ENCODE measurements around the gene ANKZF1.

Gene ANKZF1

GRCh38 chr2:219279916-219280516 lies 50.4 kb downstream of the ANKZF1 start:
- H3K27ac ChIP-seq: peak overlapping the region; percentile 80
- H2AFZ ChIP-seq (ENCODE audit: low read depth): peak overlapping the region; percentile 75
- H4K20me1 ChIP-seq (ENCODE audit: insufficient read depth): no peaks in the 10 kb centered on the region
- no peak overlapping the region for H3K4me3 ChIP-seq (IDR thresholded peaks at IDR 0.05; ENCODE audit: insufficient read depth, low read depth, low read length)
- no peaks in the 10 kb centered on the region for H3K36me3 ChIP-seq (ENCODE audit: insufficient read depth)
- peaks cover 28% of the 10 kb centered on the region for H3K4me1 ChIP-seq (ENCODE audit: low read depth, poor library complexity, severe bottlenecking)
- H3K4me2 ChIP-seq: peak overlapping the region; percentile 89
- no peaks in the 10 kb centered on the region for H3K27me3 ChIP-seq (ENCODE audit: insufficient read depth, low read depth)
- TF ChIP-seq CTCF (conservative IDR thresholded peaks at IDR 0.05; ENCODE audit: low read depth, low read length): no peak
- H3K9ac ChIP-seq: peak overlapping the region; percentile 73; the same call in 1 of the 2 replicates
- H3K79me2 ChIP-seq (ENCODE audit: insufficient read depth, low read depth): no peaks in the 10 kb centered on the region

- TF ChIP-seq CTCF (conservative IDR thresholded peaks at IDR 0.05; ENCODE audit: low read depth, low read length): no peak
- Histone ChIP-seq H3K27ac (no peak overlapping the region), H3K27me3 (ENCODE audit: insufficient read depth, low read depth) (no peaks in the 10 kb centered on the region), H4K20me1 (ENCODE audit: insufficient read depth) (no peaks in the 10 kb centered on the region), H2AFZ (ENCODE audit: low read depth) (no peak overlapping the region), H3K4me3 (IDR thresholded peaks at IDR 0.05; ENCODE audit: insufficient read depth, low read depth, low read length) (no peak overlapping the region), H3K4me2 (no peak overlapping the region), H3K4me1 (ENCODE audit: low read depth, poor library complexity, severe bottlenecking) (peaks cover 28% of the 10 kb centered on the region), H3K79me2 (ENCODE audit: insufficient read depth, low read depth) (no peaks in the 10 kb centered on the region), H3K36me3 (ENCODE audit: insufficient read depth) (no peaks in the 10 kb centered on the region), H3K9ac (no peak overlapping the region)
Measured at GRCh38 chr2:219280651-219281050, 51.0 kb downstream of the ANKZF1 start.

GRCh38 chr2:219281588-219281987 lies 52.0 kb downstream of the ANKZF1 start:
- H3K4me2 ChIP-seq: no peak overlapping the region
- H2AFZ ChIP-seq (ENCODE audit: low read depth): no peak overlapping the region
- H3K9ac ChIP-seq: no peak overlapping the region
- no peaks in the 10 kb centered on the region for H3K36me3 ChIP-seq (ENCODE audit: insufficient read depth)
- H3K4me3 ChIP-seq (IDR thresholded peaks at IDR 0.05; ENCODE audit: insufficient read depth, low read depth, low read length): no peak overlapping the region
- H3K27me3 ChIP-seq (ENCODE audit: insufficient read depth, low read depth): no peaks in the 10 kb centered on the region
- H4K20me1 ChIP-seq (ENCODE audit: insufficient read depth): no peaks in the 10 kb centered on the region
- no peaks in the 10 kb centered on the region for H3K79me2 ChIP-seq (ENCODE audit: insufficient read depth, low read depth)
- peaks cover 28% of the 10 kb centered on the region for H3K4me1 ChIP-seq (ENCODE audit: low read depth, poor library complexity, severe bottlenecking)
- no peak overlapping the region for H3K27ac ChIP-seq
- TF ChIP-seq CTCF (conservative IDR thresholded peaks at IDR 0.05; ENCODE audit: low read depth, low read length): no peak

- no peak overlapping the region for H3K27ac ChIP-seq
- H4K20me1 ChIP-seq (ENCODE audit: insufficient read depth): no peaks in the 10 kb centered on the region
- no peaks in the 10 kb centered on the region for H3K79me2 ChIP-seq (ENCODE audit: insufficient read depth, low read depth)
- no peak overlapping the region for H3K9ac ChIP-seq
- H3K36me3 ChIP-seq (ENCODE audit: insufficient read depth): no peaks in the 10 kb centered on the region
- no peak for TF ChIP-seq CTCF (conservative IDR thresholded peaks at IDR 0.05; ENCODE audit: low read depth, low read length)
- H3K27me3 ChIP-seq (ENCODE audit: insufficient read depth, low read depth): no peaks in the 10 kb centered on the region
- peaks cover 22% of the 10 kb centered on the region for H3K4me1 ChIP-seq (ENCODE audit: low read depth, poor library complexity, severe bottlenecking)
- H3K4me2 ChIP-seq: no peak overlapping the region
- H3K4me3 ChIP-seq (IDR thresholded peaks at IDR 0.05; ENCODE audit: insufficient read depth, low read depth, low read length): no peak overlapping the region
- no peak overlapping the region for H2AFZ ChIP-seq (ENCODE audit: low read depth)
Measured at GRCh38 chr2:219282375-219282774, 52.8 kb downstream of the ANKZF1 start.

All from KMS-11 (cell line).